Activated T-cell treated with anti-CD3 and anti-CD28 coated beads, Interleukin-2, amount 50 U/mL, for 24 hours (primary cell): Measurements from ENCODE around the gene ALCAM.

Experiments
- DNase-seq: peaks from one replicate; pipeline ENCODE4 v3.0.0-alpha.2; 2020
- H3K27ac Mint-ChIP-seq: 2 replicates; pipeline ENCODE4 v1.8.0; 2020; ENCODE audit warnings: mild to moderate bottlenecking, mixed read lengths
- H3K27me3 Mint-ChIP-seq: 2 replicates; pipeline ENCODE4 v1.8.0; 2020; ENCODE audit warnings: mixed read lengths
- H3K36me3 Mint-ChIP-seq: 2 replicates; pipeline ENCODE4 v1.8.0; 2020; ENCODE audit warnings: low read depth, mixed read lengths
- H3K4me1 Mint-ChIP-seq: 2 replicates; pipeline ENCODE4 v1.8.0; 2020; ENCODE audit warnings: low read depth, mixed read lengths
- H3K4me3 Mint-ChIP-seq: 2 replicates; pipeline ENCODE4 v1.8.0; 2020; ENCODE audit warnings: mild to moderate bottlenecking, moderate library complexity, mixed read lengths
- H3K9me3 Mint-ChIP-seq: 2 replicates; pipeline ENCODE4 v1.8.0; 2020; ENCODE audit warnings: mixed read lengths

The ALCAM gene

GRCh38 chr3:105539897-105540296, 173.2 kb downstream of the ALCAM start:
- no peak for DNase-seq
- H3K4me1 Mint-ChIP-seq = no peaks in the 10 kb centered on the region
- no peaks in the 10 kb centered on the region for H3K9me3 Mint-ChIP-seq
- no peak overlapping the region for H3K4me3 Mint-ChIP-seq
- H3K27ac Mint-ChIP-seq = no peak overlapping the region
- no peaks in the 10 kb centered on the region for H3K27me3 Mint-ChIP-seq
- H3K36me3 Mint-ChIP-seq = peaks cover 13% of the 10 kb centered on the region

- no peaks in the 10 kb centered on the region for H3K27me3 Mint-ChIP-seq
- H3K27ac Mint-ChIP-seq = no peak overlapping the region
- no peaks in the 10 kb centered on the region for H3K4me1 Mint-ChIP-seq
These were observed 175.7 kb downstream of the ALCAM start for GRCh38 chr3:105542282-105543019.

GRCh38 chr3:105545051-105545450, 178.3 kb downstream of the ALCAM start:
- Mint-ChIP-seq H3K27me3 (no peaks in the 10 kb centered on the region), H3K36me3 (peaks cover 26% of the 10 kb centered on the region), H3K27ac (no peak overlapping the region)

More at GRCh38 chr3:105542282-105543019, 175.7 kb downstream of the ALCAM start:
- no peak for DNase-seq
- Mint-ChIP-seq H3K36me3 (peaks cover 23% of the 10 kb centered on the region), H3K9me3 (no peaks in the 10 kb centered on the region), H3K4me3 (no peak overlapping the region)

GRCh38 chr3:105553851-105554250, 187.1 kb downstream of the ALCAM start:
- no peak for DNase-seq
- Mint-ChIP-seq H3K9me3 (no peaks in the 10 kb centered on the region), H3K4me1 (no peaks in the 10 kb centered on the region), H3K4me3 (no peak overlapping the region), H3K36me3 (peaks cover 23% of the 10 kb centered on the region), H3K27me3 (no peaks in the 10 kb centered on the region), H3K27ac (no peak overlapping the region)

More at GRCh38 chr3:105545051-105545450, 178.3 kb downstream of the ALCAM start:
- no peaks in the 10 kb centered on the region for H3K9me3 Mint-ChIP-seq
- no peak overlapping the region for H3K4me3 Mint-ChIP-seq
- no peak for DNase-seq
- H3K4me1 Mint-ChIP-seq = no peaks in the 10 kb centered on the region

DNA sequence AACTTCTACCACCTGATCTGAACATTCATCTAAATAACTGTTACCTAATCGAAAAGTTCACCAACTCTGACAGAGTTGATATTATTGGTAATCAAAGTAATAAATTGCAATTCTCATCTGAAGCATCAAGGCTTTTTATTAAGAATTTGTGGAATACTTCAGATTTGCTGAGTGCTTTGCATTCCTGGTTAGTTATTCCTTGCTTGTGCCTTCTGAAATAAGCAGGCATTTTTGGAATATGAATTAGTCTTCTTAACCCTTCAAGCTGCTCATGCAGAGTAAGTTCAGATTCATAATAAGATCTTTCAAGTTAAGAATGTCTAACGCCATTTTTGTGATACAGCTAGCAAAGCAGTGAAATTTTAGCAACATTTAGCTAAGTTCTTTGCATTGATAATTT, 188.5 kb downstream of the ALCAM start:
- no peaks in the 10 kb centered on the region for H3K9me3 Mint-ChIP-seq
- no peaks in the 10 kb centered on the region for H3K4me1 Mint-ChIP-seq
- H3K4me3 Mint-ChIP-seq = no peak overlapping the region
- peaks cover 20% of the 10 kb centered on the region for H3K36me3 Mint-ChIP-seq
- no peaks in the 10 kb centered on the region for H3K27me3 Mint-ChIP-seq
- DNase-seq = no peak
- H3K27ac Mint-ChIP-seq = no peak overlapping the region

DNA sequence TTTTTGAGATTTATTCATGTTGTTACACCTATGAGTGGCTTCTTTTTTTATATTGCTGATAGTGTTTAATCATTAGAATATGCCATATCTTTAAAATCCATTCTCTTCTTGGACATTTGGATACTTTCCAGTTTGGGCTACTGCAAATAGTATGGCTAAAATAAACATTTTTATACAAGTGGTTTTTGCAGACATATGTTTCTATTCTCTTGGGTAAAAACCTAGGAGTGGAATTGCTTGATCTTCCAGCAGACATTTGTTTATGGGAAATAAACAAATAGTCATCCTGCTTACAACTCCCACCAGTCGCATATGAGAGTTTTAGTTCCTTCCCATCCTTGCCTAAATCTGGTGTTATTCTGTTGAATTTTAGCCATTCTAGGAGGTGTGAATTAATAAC, 193.1 kb downstream of the ALCAM start:
- Mint-ChIP-seq H3K9me3 (no peaks in the 10 kb centered on the region), H3K27me3 (no peaks in the 10 kb centered on the region), H3K4me3 (no peak overlapping the region), H3K27ac (no peak overlapping the region), H3K36me3 (peaks cover 1% of the 10 kb centered on the region), H3K4me1 (no peaks in the 10 kb centered on the region)
- no peak for DNase-seq

DNA sequence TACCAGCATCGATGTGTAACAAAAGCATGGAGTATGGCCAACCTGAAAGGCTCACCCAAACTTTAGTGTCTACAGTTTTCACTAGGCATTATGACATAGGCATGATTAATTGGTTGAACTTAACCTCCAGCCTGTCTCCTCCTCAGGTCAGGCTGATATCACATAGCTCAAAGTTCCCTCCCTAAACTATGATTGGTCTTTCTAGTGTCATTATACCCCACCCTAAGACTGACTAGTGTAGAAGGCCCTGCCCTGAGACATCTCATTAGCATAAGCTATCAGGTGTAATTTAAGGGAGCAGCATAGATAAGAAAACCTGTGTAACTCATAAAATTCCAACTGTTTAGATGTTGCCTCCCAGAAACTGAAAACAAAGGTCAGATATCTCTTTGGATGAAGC, 195.2 kb downstream of the ALCAM start:
- Mint-ChIP-seq H3K27ac (no peak overlapping the region), H3K4me1 (no peaks in the 10 kb centered on the region), H3K36me3 (no peaks in the 10 kb centered on the region), H3K9me3 (no peaks in the 10 kb centered on the region), H3K27me3 (no peaks in the 10 kb centered on the region), H3K4me3 (no peak overlapping the region)
- no peak for DNase-seq

GRCh38 chr3:105564546-105565288, 198.0 kb downstream of the ALCAM start:
- Mint-ChIP-seq H3K27ac (no peak overlapping the region), H3K9me3 (no peaks in the 10 kb centered on the region), H3K4me1 (no peaks in the 10 kb centered on the region), H3K36me3 (no peaks in the 10 kb centered on the region), H3K4me3 (no peak overlapping the region), H3K27me3 (no peaks in the 10 kb centered on the region)
- DNase-seq = no peak

DNA sequence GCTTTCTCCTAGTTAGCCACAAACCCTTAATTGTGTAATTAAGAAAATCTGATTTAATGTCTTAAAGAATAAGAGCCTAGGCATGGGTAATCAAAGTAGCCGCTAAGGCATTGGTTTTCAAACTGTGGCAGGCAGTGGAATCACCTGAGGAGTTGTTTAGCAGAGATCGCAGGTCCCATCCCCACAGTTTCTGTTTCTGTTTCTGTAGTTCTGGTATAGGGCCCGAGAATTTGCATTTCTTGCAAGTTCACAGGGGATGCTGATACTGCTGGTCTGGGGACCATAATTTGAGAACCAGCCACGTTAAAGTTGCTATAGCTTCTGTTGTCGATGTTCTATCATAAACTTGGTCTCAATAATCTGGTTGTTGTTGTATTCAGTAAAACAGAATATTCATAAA, 204.3 kb downstream of the ALCAM start:
- peaks cover 3% of the 10 kb centered on the region for H3K36me3 Mint-ChIP-seq
- no peak for DNase-seq
- no peak overlapping the region for H3K27ac Mint-ChIP-seq
- no peaks in the 10 kb centered on the region for H3K9me3 Mint-ChIP-seq
- H3K27me3 Mint-ChIP-seq = no peaks in the 10 kb centered on the region
- H3K4me3 Mint-ChIP-seq = no peak overlapping the region
- no peaks in the 10 kb centered on the region for H3K4me1 Mint-ChIP-seq

DNA sequence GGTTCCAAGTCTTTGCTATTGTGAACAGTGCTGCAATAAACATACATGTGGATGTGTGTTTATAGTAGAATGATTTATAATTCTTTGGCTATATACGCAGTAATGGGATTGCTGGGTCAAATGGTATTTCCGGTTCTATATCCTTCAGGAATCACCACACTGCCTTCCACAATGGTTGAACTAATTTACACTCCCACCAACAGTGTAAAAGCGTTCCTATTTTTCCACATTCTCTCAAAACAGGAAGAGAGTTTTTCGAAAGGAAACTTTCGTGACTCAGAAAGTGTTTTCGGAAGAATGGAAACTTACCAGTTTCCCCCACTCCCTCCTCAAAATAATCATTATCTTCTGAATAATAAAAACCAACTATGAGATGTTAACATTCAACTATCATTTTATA, 205.8 kb downstream of the ALCAM start:
- H3K27ac Mint-ChIP-seq = no peak overlapping the region
- no peak overlapping the region for H3K4me3 Mint-ChIP-seq
- H3K36me3 Mint-ChIP-seq = peaks cover 3% of the 10 kb centered on the region
- H3K27me3 Mint-ChIP-seq = no peaks in the 10 kb centered on the region
- no peaks in the 10 kb centered on the region for H3K9me3 Mint-ChIP-seq
- DNase-seq = no peak
- H3K4me1 Mint-ChIP-seq = no peaks in the 10 kb centered on the region

GRCh38 chr3:105579439-105579838, 212.7 kb downstream of the ALCAM start:
- Mint-ChIP-seq H3K36me3 (no peaks in the 10 kb centered on the region), H3K4me1 (no peaks in the 10 kb centered on the region), H3K27me3 (no peaks in the 10 kb centered on the region), H3K9me3 (no peaks in the 10 kb centered on the region), H3K27ac (no peak overlapping the region), H3K4me3 (no peak overlapping the region)
- DNase-seq = no peak

DNA sequence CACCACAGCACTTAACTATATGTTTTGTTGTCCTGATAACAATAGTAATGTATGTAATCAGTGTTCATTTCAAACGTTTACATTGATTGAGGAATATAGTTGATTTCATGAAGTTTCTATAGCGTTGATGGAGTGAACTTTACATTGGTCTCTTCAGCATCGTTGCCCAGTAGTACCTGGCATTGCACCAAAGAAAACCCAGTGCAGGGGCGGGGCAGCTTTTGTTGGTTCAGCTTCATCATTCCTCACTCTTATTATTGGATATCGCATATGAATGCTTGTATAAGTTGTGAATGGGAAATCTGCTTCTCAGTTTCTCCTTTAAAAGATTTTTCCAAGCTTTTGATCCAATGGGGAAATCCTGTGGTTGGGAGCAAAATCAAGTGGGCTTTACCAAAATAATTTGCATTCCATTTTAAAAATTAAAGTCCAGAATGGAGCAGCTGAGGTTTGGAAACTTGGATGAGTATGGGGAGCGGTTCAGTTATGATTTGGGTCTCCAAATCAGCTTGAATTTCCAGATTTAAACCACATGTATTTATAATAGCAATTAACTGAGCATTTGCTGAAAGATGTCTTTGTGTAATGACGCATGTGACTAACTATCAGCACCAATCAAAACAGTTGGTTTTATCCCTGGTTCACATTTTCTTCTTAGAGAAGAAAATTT, 213.7 kb downstream of the ALCAM start:
- DNase-seq = no peak
- Mint-ChIP-seq H3K27ac (no peak overlapping the region), H3K9me3 (no peaks in the 10 kb centered on the region), H3K27me3 (no peaks in the 10 kb centered on the region), H3K4me3 (no peak overlapping the region), H3K36me3 (no peaks in the 10 kb centered on the region), H3K4me1 (no peaks in the 10 kb centered on the region)

DNA sequence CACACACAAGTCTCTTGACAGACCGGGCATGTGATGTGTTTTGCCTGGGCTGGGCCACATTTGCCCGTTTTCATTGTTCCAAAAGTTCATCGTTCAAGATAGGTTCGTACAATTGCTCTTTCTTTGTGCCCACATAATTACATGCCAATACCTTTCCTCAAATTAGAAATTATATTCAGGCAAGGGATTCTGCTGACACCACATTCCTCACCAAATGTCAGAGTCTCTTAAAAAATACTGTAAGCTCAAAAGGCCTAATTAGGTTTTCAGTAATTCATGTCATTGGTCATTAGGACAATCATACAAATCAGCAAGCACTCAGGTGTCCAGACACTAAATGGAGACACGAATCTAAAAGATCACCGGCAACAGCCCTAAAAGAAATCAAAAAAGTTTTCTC, 215.3 kb downstream of the ALCAM start:
- Mint-ChIP-seq H3K27ac (no peak overlapping the region), H3K36me3 (no peaks in the 10 kb centered on the region), H3K4me1 (no peaks in the 10 kb centered on the region), H3K9me3 (no peaks in the 10 kb centered on the region), H3K4me3 (no peak overlapping the region), H3K27me3 (no peaks in the 10 kb centered on the region)
- no peak for DNase-seq

DNA sequence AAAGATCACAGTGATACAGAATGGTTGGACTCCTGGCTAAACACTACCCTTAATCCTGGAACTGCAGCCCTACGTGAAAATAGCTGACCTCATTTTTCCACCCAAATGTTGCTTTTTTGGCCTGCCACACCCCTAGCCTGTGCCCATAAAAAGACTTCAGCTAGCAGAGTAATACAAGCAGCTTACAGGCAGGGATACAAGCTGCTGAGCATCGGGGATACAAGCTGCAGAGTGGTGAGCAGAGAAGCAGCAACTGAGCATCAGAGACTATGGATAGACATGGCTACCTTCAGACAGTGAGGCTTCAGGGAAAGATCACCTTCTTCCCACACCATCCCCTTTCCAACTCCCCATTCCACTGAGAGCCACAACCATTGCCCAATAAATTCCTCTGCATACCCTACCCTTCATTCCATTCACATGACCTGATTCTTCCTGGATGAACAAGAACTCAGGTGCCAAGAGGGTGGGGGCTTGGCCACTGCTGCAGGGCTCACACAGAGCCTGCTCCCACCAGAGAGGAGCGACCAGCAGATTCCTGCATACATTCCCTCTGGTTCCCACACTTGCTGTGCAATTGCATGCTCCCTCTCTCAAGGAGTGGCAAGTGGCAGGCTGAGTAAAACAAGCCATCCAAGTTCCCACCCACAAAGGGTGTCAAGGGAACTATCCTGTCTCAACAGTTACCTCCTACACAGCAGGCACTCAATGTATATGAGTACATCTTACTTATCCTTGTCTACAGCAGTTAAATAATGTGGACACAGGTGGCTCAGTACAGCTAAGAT, 217.5 kb downstream of the ALCAM start:
- no peaks in the 10 kb centered on the region for H3K27me3 Mint-ChIP-seq
- no peak overlapping the region for H3K27ac Mint-ChIP-seq
- no peaks in the 10 kb centered on the region for H3K9me3 Mint-ChIP-seq
- no peaks in the 10 kb centered on the region for H3K4me1 Mint-ChIP-seq
- DNase-seq = no peak
- H3K4me3 Mint-ChIP-seq = no peak overlapping the region
- no peaks in the 10 kb centered on the region for H3K36me3 Mint-ChIP-seq
